ENCODE results near the gene ADAMTS3. TPM values are rescaled to one million over a fixed set of nuclear protein-coding genes. Genes with fewer than 3 reads are reported as not detected.

ADAMTS3 gene
- total and polyA plus RNA-seq, 2 donors (not counting 1 experiment from before 2014, with no cell fraction given): not detected

DNA sequence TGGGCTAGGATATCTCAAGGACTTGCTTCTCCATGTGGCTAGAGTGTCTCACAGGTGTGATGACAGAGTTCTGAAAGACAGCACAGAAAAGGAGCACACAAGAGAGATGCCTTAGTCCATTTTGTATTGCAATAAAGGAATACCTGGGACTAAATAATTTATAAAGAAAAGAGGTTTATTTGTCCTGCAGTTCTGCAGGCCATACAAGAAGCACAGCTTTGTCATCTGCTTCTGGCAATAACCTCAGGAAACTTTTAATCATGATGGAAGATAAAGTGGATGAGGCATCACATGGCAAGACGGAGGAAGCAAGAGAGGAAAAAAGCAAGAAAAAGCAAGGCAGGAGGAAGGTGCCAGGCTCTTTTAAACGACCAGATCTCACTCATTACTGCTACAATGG, 126.9 kb downstream of the ADAMTS3 start:
- WGBS (ENCODE audit: insufficient coverage): no CpG with 5 or more reads among the region's 2 CpGs
- Histone ChIP-seq H3K9me3 (ENCODE audit: control extremely low read depth in 1 of 3, control insufficient read depth in 2 of 3, insufficient read depth in 1 of 3, low read length in 2 of 3) (no peaks in the 10 kb centered on the region), H3K4me3 (ENCODE audit: control extremely low read depth in 1 of 5, extremely low read depth in 1 of 5, insufficient read depth in 1 of 5, low read depth in 2 of 5, low read length in 4 of 5) (no peak overlapping the region), H3K4me2 (replicated peaks; ENCODE audit: low read depth, low read length, poor library complexity, severe bottlenecking) (no peak overlapping the region), H3K27ac (ENCODE audit: low read length in 2 of 2) (no peak overlapping the region), H4K20me1 (ENCODE audit: control insufficient read depth, insufficient read depth, low read length, poor library complexity, severe bottlenecking) (no peaks in the 10 kb centered on the region), H3K27me3 (replicated peaks in 1 of 4; ENCODE audit: control extremely low read depth in 1 of 4, control insufficient read depth in 3 of 4, insufficient read depth in 4 of 4, low read length in 3 of 4) (no peaks in the 10 kb centered on the region), H3K4me1 (ENCODE audit: control insufficient read depth in 2 of 2, insufficient read depth in 2 of 2, low read length in 2 of 2) (no peaks in the 10 kb centered on the region), H3K36me3 (replicated peaks in 1 of 2; ENCODE audit: control extremely low read depth in 1 of 2, control insufficient read depth in 1 of 2, extremely low read depth in 1 of 2, insufficient read depth in 2 of 2, low read length in 1 of 2) (no peaks in the 10 kb centered on the region), H3K79me2 (ENCODE audit: control insufficient read depth, insufficient read depth, low read length) (no peaks in the 10 kb centered on the region), H2AFZ (ENCODE audit: insufficient read depth, low read depth, low read length, poor library complexity, severe bottlenecking) (no peak overlapping the region), H3K9ac (ENCODE audit: low read length) (no peak overlapping the region)
- ATAC-seq (ENCODE audit: low read depth) (no peak), DNase-seq (no peak)
- no peaks in the 10 kb centered on the region for H3K9me3 Mint-ChIP-seq (ENCODE audit: insufficient read depth)
- no peak overlapping the region for H3K4me3 Mint-ChIP-seq
- CTCF ChIA-PET: no interaction called here
- intact Hi-C loops (cut with micrococcal nuclease): no loop called here
- H3K27ac Mint-ChIP-seq: no peak overlapping the region
- TF ChIP-seq, protein P1, sequence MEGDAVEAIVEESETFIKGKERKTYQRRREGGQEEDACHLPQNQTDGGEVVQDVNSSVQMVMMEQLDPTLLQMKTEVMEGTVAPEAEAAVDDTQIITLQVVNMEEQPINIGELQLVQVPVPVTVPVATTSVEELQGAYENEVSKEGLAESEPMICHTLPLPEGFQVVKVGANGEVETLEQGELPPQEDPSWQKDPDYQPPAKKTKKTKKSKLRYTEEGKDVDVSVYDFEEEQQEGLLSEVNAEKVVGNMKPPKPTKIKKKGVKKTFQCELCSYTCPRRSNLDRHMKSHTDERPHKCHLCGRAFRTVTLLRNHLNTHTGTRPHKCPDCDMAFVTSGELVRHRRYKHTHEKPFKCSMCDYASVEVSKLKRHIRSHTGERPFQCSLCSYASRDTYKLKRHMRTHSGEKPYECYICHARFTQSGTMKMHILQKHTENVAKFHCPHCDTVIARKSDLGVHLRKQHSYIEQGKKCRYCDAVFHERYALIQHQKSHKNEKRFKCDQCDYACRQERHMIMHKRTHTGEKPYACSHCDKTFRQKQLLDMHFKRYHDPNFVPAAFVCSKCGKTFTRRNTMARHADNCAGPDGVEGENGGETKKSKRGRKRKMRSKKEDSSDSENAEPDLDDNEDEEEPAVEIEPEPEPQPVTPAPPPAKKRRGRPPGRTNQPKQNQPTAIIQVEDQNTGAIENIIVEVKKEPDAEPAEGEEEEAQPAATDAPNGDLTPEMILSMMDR (IDR thresholded peaks at IDR 0.05): no peak
- TF ChIP-seq EZH2 (IDR thresholded peaks at IDR 0.05; ENCODE audit: borderline replicate concordance, insufficient read depth, low read depth, low read length, poor library complexity, severe bottlenecking): no peak
- H3K4me1 Mint-ChIP-seq: no peaks in the 10 kb centered on the region
- POLR2A ChIA-PET: no interaction called here
- H3K27me3 Mint-ChIP-seq: no peaks in the 10 kb centered on the region

DNA sequence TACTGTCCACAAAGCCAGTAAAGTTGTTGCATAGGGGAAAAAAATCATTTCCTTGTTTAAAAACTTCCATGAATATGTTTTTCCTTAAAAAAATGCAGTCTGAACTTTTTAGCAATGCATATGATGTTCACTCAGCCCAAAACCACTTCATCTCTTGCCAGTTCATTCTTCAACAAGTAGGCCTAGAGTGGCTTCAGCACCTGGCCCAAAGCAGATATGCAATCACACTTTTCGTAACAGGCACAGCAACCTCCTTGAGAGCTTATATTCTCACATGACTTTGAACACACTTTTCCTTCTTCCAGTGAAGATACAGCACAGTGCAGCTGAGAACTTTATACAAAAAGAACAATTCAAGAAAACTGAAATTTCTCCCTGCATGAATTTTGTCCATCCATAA, 128.6 kb downstream of the ADAMTS3 start:
- Mint-ChIP-seq H3K4me1 (no peaks in the 10 kb centered on the region), H3K9me3 (ENCODE audit: insufficient read depth) (no peaks in the 10 kb centered on the region), H3K4me3 (no peak overlapping the region), H3K27me3 (no peaks in the 10 kb centered on the region), H3K27ac (no peak overlapping the region)
- Histone ChIP-seq H2AFZ (ENCODE audit: insufficient read depth, low read depth, low read length, poor library complexity, severe bottlenecking) (no peak overlapping the region), H3K27ac (ENCODE audit: low read length in 2 of 2) (no peak overlapping the region), H4K20me1 (ENCODE audit: control insufficient read depth, insufficient read depth, low read length, poor library complexity, severe bottlenecking) (no peaks in the 10 kb centered on the region), H3K79me2 (ENCODE audit: control insufficient read depth, insufficient read depth, low read length) (no peaks in the 10 kb centered on the region), H3K36me3 (replicated peaks in 1 of 2; ENCODE audit: control extremely low read depth in 1 of 2, control insufficient read depth in 1 of 2, extremely low read depth in 1 of 2, insufficient read depth in 2 of 2, low read length in 1 of 2) (no peaks in the 10 kb centered on the region), H3K4me2 (replicated peaks; ENCODE audit: low read depth, low read length, poor library complexity, severe bottlenecking) (no peak overlapping the region), H3K4me3 (ENCODE audit: control extremely low read depth in 1 of 5, extremely low read depth in 1 of 5, insufficient read depth in 1 of 5, low read depth in 2 of 5, low read length in 4 of 5) (no peak overlapping the region), H3K9me3 (ENCODE audit: control extremely low read depth in 1 of 3, control insufficient read depth in 2 of 3, insufficient read depth in 1 of 3, low read length in 2 of 3) (no peaks in the 10 kb centered on the region), H3K4me1 (ENCODE audit: control insufficient read depth in 2 of 2, insufficient read depth in 2 of 2, low read length in 2 of 2) (no peaks in the 10 kb centered on the region), H3K27me3 (replicated peaks in 1 of 4; ENCODE audit: control extremely low read depth in 1 of 4, control insufficient read depth in 3 of 4, insufficient read depth in 4 of 4, low read length in 3 of 4) (no peaks in the 10 kb centered on the region), H3K9ac (ENCODE audit: low read length) (no peak overlapping the region)
- no peak for ATAC-seq (ENCODE audit: low read depth)
- intact Hi-C loops (cut with micrococcal nuclease): no loop called here
- ChIA-PET POLR2A (no interaction called here), CTCF (no interaction called here)
- no peak for DNase-seq
- 71% methylated on average over 1 of the region's 1 CpG for WGBS (ENCODE audit: insufficient coverage)
- TF ChIP-seq, protein P1 (IDR thresholded peaks at IDR 0.05): no peak
- no peak for TF ChIP-seq EZH2 (IDR thresholded peaks at IDR 0.05; ENCODE audit: borderline replicate concordance, insufficient read depth, low read depth, low read length, poor library complexity, severe bottlenecking)
